HUDEP-2 (cell line): Measurements from ENCODE around the gene EXTL1.
A peak's percentile ranks its signal among the peaks of the same experiment; 100 is the strongest.

Experiments used
- DNase-seq, 76 experiments: peaks; one replicate each; lab custom pipeline; 2025; ENCODE audit not compliant: unreplicated experiment in 76 of 76; lab: John Stamatoyannopoulos, UW

Gene EXTL1

DNA sequence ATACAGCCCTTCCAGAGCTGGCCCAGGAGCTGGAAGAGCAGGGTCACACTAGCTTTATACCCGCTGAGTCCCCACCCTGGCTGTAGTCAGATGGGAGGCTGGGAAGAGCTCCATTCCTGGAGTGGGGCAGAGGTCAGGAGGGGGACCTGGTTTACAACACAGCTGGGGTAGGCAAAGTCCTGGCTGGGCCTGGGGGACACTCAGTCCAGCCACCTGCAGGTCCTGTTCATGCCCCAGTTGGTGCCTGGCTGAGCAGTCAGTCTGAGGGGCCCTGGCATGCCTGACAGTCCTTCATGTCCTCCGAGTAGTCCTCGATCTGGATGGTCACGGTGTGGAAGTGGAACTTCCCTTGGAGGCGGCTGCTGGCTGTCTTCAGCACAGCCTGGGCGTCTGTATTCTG, 17.3 kb downstream of the EXTL1 start:
- no peak for DNase-seq

DNA sequence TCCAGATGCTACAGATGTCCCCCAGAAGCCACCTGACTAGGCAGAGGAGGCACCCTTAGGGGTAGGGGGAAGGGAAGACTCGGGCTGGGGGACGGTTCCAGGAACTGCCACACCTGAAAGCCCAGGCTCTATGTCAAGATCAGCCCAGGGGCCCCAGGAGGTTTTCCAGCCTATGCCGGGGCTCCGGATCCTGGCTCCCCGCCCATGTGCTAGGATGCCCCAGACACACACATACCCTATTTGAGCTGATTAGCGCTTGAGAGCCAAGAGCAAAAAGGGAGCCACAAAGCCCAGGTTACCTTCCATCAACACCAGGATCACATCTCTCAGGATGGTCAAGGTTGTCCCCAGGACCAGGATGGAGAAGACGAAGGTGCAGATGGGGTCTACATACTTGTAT, 19.8 kb downstream of the EXTL1 start:
- no peak for DNase-seq

DNA sequence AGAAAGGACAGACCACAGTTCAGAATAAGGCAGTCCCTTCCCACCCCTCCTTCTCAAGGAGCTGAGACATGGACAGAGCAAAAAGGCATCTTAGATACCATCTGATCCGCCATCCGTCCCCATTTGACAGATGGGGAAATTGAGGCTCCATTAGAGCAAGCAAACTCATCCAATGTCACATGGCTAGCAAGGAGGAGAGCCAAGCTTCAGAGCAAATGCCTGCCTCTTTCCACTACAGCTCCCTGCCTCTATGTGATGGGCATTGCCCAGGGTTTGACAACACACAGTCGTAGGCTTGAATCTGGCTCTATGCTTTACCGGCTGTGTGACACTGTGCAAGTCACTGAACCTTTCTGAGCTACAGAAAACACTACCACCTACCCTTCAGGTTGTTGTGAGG, 20.4 kb downstream of the EXTL1 start:
- DNase-seq: no peak

DNA sequence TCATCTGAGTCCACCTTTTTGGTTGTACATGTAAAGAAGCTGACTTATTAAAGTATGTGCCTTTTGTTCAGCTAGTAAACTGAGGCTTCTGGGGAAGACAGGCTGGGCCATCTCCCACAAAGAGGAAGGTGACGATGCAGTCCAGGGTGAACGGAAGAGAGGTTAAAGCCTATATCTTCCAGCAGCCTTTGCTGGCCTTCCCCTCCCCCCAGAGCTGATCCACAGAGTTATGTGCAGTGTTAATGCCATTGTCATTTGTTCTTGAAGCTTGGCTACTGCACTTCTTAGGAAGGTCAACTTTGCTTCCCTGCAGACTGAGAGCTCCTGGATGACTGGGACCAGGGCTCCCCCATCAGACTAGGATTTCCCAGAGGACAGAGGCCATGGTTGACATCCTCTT, 22.2 kb downstream of the EXTL1 start:
- DNase-seq: no peak

DNA sequence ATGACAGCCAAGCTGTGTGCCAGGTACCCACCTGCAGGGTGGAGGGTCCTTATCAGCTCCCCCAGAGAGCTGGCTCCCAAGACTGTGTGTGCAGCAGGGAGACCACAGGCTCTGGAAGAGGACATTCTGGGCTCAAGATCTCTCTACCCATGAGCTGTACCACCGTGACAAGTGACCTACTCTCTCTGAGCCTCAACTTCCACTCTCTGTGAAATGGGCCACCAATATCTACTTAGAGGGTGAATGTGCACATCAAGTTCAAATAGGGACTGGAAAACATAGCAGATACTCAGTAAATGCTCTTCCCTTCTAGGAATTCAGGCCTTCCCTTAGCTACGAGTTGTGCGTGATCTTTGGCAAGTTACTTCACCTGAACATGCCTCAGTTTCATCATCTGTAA, 22.8 kb downstream of the EXTL1 start:
- DNase-seq: no peak

DNA sequence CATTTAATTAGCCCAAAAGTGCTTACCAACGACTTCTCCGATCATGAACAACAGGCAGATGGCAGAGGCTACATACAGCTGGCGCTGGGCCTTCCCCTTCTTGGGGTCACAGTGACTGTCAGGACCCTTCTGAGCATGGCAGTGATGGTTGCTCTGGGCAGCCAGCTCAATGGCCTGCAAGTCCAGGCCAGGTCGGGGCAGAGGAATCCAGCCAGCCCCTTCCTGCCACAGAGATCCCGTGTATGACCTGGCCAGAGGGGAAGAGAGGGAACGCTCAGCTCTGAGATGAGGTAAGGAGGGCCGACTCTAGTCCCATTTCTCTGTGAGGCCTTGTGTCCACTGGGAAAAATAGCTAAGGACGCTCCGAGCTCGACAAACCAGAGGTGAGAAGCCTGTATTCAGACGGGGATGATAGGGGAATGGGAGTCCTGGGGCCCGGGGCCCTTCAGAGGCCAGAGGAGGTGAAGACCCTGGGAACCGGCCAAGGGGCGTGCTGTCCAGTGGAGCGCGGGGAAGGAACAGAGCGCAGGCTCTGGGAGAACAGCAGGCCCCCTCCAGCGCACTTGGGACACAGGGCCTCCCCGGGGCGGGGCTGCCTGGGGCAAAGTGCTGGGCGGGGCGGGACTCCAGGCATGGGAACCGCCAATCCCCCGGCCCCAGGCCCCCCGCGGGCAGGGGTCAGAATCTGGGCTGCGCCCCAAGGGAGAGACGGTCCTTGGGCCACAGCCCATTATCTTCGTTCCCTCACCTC, 23.6 kb downstream of the EXTL1 start:
- DNase-seq: peak in 1 of 76 experiments; percentile 11

DNA sequence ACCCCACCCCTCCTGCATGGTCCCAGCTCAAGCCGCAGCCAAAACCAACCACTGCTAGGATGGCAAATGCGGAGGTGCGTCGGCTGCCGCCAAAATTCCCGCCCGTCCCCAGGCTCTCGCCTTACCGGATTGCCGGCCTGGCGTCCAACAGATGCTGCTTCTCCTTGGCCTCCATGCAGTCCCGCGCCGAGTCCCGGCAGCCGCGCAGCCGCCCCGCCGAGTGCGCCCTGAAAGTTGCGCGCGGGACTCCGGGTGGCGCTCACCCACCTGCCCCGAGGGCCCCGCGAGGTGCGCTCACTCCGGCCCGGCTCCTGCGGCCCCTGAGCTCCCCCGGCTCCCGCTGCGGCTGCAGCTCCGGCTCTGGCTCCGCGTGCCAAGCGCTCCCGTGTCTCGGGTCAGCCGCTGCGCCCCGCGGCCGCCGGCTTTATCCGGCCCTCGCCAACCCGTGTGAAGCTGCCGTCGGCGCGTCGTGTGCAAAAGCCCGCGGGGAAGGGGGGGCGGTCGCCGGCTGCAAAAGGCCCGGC, 24.2 kb downstream of the EXTL1 start, which contains the start of gene SLC30A2:
Gene SLC30A2, minus strand, starts transcription at position 397 of the 524 bp plus-strand sequence. Its CDS starts 222 bp downstream, at position 175.
- DNase-seq: no peak

DNA sequence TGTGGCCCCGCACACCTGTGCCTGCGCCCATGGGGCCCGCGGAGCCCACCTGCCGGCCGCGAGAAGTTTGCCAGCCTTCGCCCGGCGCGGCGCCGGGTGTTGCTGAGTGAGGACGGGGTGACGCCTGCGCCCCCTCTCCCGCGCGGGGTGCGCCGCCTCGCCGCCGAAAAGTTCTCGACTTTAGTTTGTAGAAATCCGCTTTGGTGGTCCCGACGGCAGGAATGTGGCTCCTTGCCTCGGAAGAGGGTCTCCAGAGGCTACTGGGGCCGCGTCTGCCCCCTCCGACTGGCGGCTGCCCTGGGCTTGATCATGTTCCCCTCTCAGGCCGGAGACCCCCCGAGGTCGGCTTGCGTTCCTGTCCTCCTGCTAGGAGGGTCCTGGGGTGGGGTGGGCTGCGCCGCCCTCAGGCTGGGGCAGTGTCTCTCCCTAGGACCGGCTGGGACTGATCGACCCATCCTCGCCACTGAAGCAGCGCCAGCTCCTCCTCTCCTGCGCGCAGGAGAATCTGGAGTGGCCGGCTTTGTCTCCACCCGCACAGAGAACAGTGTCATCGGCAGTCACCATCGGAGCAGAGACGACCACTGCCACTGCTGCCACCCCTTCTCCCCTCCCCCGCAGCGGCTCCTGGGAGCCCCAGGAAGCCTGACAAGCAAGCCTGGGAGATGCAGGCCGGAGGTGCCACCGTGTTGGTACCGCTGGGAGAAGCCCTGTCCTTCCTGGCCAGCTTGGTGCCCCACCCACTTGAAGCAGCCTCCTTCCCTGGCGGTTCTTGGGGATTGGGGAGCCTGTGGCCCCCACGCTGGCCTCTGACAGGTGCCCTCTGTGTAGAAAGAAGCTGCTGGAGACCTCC, 24.9 kb downstream of the EXTL1 start:
- DNase-seq: peak in 1 of 76 experiments; percentile 15

DNA sequence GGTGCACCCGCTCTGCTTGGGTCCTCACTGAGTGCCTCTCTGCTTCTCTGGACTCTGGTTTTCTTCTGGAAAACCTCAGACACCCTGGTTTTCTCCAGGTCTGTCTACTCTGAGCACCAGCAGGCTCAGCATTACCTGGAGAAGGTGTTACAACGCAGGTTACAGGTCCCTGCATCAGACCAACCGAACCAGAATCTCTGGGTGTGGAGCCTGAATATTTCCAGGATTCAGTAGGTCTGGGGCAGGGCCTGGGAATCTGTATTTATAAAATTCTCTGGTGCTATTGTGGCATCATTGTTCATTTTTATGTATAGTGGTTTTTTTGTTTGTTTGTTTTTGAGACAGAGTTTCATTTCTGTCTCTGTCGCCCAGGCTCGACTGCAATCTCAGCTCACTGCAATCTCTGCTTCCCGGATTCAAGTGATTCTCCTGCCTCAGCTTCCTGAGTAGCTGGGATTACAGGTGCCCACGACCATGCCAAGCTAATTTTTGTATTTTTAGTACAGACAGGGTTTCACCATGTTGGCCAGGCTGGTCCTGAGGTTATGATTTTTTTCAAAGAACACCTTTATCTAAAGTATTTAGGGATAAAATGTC, 25.8 kb downstream of the EXTL1 start:
- no peak for DNase-seq

DNA sequence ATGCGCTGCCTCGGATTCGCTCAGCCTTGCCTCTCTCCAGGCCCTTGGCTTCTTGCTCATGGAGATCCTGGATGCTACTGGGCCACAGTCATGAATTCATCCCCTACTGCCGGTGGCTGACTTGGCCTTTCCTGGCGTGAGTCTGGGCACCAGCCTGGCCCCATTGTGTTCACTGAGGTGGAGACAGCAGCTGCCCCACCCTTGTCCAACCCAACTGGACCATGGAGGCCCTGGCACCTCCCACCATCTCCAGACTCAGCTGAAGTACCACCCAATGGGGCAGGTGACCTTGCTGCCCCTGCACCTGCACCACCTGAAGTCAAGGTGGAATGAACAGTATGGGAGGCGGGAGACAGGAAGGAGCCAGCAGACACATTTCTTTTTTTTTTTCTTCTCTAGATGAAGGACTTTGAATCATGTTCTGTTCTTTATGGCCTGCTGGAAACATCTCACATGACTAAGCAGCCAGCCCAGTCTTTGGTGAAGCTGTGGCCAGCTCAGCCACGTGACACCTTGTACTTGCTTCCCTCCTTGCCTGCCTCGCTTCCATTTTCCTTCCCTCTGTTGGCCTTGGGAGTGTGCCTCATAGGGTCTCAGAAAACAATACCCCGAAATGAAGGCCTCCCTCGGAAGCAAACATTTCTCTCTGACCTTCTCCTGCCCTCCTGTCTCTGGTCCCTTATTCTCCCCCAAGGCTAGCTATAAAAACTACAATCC, 28.1 kb downstream of the EXTL1 start:
- DNase-seq: peak in 1 of 76 experiments; percentile 5

DNA sequence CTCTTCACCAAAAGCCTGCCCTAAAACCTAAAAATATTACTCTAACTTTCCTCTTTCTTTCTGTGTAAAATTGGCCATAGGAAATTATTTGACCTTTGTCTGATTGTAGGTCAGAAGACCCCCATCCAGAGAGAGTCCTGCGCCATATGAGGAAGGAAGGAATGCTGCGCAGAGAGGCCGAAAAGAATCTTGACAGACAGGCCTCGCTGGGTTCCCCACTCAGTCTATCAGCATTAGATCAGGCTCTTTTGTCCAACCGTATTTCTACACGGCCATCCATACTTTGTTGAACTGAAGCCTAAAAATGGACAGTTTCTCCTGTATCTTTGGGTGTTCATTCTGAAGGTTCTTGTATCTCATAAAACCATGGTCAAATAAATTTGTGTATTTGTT, 28.7 kb downstream of the EXTL1 start:
- DNase-seq: no peak

DNA sequence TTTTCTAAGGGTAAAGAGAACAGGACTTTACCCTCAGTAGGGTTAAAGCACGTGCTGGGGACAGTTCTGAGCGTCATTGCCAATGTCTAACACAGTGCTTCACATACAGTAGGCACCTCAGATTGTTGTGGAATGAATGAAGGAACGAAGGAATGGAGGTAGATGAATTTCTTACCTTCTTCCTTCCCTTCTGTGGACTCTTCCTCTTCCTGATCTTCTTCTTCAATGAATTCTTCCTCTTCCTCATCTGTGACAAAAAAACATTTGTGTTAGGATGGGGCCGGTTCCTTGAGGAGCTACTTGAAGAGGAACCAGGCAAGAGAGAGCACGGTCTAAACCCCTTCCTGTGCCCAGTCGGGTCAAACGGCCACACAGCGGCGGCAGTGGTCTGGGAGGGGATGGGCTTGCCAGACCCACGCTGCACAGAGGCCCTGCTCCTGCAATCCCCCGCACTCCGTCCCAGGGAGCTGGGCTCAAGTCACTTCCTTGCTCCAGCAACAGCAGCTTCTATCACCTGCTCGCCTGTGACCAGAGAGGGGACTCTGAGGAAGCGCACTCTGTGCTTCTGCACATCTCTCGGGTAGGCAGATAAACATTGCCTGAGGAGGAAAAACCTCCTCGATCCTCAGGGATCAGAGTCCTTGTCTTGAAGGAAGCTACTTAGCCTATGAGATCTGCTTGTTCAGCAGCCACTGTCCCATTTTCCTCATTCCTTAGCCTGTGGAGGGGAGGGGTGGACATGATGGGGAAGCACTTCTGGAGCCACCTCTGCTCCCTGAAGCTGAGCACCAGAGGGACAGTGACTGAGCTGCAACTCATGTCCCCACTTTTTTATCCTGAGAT, 32.4 kb downstream of the EXTL1 start:
- no peak for DNase-seq

DNA sequence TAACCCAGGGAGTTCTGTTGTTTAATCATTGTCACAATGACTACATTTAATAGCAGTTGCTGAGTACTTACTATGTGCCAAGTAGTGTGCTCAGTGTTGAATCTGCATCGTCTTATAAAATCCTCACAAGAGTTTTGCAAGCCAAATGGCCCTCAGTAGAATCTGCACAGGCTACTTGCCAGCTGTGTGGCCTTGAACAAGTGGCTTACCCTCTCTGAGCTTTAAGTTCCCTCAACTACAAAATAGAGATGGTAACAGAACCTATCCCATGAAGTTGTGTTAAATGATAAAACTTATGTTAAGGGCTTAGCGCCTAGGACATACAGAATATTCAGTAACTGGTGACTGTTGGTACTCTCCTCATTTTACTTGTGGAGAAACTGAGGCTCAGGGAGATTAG, 33.5 kb downstream of the EXTL1 start:
- no peak for DNase-seq

DNA sequence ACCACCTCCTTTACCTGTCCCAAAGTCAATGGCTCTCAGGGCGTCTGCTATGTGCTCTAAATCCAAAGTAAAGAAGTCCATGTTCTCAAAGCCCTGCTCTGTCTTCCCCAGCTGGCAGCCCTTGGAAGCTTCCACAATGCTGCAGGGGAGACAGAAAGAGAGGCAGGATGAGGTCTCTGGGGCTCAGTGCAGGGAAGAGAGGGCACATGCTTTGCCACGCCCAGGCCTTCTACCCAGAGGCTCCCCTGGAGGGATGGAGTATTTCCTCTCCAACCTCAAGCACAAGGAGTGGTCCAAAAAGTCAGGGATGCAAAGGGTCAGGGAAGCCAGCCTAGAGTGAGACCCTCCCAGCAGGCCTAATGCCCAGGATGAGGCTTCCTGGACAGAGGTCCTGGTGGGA, 35.6 kb downstream of the EXTL1 start:
- no peak for DNase-seq

DNA sequence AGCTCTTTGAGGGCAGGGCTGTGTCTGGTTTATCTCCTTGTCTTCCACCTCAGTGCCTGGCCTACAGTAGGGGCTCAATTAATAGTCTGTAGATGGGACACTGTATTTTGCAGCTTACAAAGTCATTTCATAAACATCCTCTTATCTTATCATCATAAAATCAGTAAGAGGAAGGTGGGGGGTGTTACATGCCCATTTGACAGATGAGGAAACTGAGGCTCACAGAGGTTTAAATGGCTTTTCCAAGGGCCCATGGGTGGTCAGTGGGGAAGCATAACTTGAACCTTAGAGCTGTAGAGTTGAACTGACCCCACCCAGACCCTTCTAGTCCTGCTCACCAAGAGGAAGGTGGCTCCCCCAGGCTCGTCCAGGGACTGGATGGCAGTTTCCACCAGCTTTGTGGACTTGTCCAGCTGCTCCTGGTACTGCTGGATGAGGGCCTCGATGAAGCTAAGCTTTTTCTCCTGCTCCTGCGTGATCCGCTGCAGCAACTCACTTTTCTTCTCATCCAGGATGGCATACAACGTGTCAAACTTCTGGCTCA, 36.5 kb downstream of the EXTL1 start:
- DNase-seq: no peak

DNA sequence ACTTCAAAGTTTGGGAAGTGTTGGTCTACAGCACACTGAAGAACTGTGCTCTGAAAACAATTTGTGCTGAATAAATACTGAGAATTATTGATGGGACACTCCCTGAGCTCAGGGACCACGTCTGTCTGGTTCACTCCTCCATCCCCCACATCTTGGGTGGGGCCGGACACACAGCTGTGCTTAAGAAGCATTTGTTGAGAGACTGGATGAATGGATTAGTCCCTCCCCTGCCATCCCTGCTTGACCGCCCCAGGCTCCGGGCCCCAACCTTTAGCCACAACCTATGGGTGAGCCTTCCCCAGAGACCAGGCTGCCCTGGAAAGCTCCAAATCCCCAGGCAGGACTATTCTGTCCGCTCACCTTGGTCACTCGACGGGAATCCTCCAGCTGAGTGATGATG, 38.3 kb downstream of the EXTL1 start:
- DNase-seq: no peak

DNA sequence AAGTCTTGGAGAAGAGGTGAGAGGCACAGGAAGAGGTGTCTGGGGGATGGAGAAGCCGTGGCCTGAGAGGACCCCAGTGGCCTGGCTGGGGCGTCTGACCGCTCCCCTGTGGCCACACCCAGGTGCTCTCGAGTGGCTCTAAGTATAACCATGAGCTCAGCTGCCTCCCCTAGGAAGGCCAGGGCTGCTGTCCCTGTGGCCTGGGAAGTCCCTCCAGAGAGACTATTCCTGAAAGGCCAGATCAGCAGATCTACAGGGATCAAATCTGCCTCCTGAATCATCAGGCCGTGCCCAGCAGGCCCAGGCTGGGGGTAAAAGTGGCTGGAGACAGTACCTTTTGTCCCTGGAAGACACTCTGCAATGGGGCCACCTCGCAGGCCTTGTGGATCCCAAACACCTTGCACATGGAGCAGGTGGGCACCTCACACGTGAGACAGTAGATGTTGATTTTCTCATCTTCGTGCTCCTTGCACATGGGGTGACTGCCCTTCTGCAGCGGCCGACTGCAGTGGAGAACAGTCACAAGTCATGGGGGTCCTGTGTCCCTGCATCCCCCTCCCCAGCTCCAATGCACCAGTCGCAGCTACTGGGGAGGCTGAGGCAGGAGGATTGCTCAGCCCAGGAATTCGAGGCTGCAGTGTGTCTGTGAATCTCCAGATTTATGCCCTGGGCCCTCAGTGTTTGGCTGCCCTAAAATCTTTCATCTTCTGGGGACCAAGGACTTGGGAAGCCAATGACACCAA, 39.4 kb downstream of the EXTL1 start:
- DNase-seq: no peak

DNA sequence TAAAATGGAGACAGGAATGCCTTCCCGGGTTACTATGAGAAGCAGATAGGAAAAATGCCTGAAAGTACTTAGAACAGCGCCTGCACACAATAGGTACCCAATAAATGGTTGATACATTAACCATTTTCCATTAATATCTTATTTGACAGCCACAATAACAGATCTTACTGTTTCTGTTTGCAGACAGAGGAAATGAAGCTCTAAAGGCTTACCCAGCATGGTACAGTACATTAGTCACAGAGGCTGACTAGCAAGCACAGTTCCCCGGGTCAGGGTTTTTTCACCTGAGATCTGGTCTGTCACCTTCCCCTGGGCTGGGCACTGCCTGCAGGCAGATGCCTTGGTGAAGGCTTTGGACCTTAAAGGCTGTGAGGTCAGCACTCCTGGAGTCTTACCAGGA, 43.0 kb downstream of the EXTL1 start:
- no peak for DNase-seq

DNA sequence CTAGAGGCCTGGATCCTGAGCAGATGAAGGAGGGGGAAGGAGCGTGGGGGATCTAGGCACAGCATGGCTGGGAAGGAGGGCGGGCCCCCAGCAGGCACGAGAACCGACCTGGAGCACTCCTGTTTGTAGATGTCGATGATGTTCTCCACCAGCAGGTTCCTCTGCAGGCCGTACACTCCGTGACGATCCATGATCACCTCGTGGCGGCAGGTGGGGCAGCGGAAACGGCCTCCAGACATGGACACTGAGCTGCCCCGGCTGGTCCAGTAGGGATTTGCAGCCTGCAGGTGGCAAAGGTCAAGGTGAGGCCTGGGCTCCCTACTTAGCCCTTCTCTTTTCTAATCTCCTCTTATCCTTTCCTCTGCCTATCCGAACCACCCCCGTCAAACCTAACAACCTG, 44.6 kb downstream of the EXTL1 start:
- DNase-seq: no peak
